GM23338 (cell line): Measurements from ENCODE around the gene PALLD. TPM values are rescaled to one million over a fixed set of nuclear protein-coding genes. Genes with fewer than 3 reads are reported as not detected.

Experiments used
- ATAC-seq: fragments of 200-7000 bp; cut with Tn5 transposase; 3 replicates; pipeline ENCODE4 v1.9.1; 2020
- DNase-seq: peaks from one replicate; pipeline ENCODE4 v3.0.0-alpha.2; 2015; ENCODE audit warnings: low spot score
- H2AFZ ChIP-seq: fragments of 200-600 bp; sonication (generic); 2 replicates; pipeline ENCODE4 v1.8.0; 2016; ENCODE audit warnings: antibody characterized with exemption, mild to moderate bottlenecking, moderate library complexity
- H3F3A ChIP-seq: fragments of 200-600 bp; sonication (generic); replicated peaks from 2 replicates; pipeline ENCODE4 v1.8.0; 2017; ENCODE audit warnings: antibody characterized with exemption, mixed run types, low read depth
- H3K27ac ChIP-seq: fragments of 200-600 bp; sonication (generic); 2 replicates; pipeline ENCODE4 v1.6.1; 2016; ENCODE audit warnings: low read depth
- H3K27me3 ChIP-seq: fragments of 200-600 bp; sonication (generic); 2 replicates; pipeline ENCODE4 v1.8.0; 2016; ENCODE audit warnings: mild to moderate bottlenecking, mixed run types, moderate library complexity; ENCODE audit not compliant: insufficient read depth
- H3K36me3 ChIP-seq: fragments of 200-600 bp; sonication (generic); 2 replicates; pipeline ENCODE4 v1.8.0; 2016; ENCODE audit warnings: mild to moderate bottlenecking; ENCODE audit not compliant: insufficient read depth
- H3K4me1 ChIP-seq: fragments of 200-600 bp; sonication (generic); 2 replicates; pipeline ENCODE4 v1.8.0; 2016; ENCODE audit warnings: mild to moderate bottlenecking, moderate library complexity; ENCODE audit not compliant: insufficient read depth
- H3K4me2 ChIP-seq: fragments of 200-600 bp; sonication (generic); 2 replicates; pipeline ENCODE4 v1.7.1; 2017; ENCODE audit warnings: mixed run types
- H3K4me3 ChIP-seq: fragments of 200-600 bp; sonication (generic); 2 replicates; pipeline ENCODE4 v1.6.1; 2016; ENCODE audit warnings: mixed run types
- H3K79me2 ChIP-seq: fragments of 200-600 bp; sonication (generic); replicated peaks from 2 replicates; pipeline ENCODE4 v1.8.0; 2017; ENCODE audit warnings: mild to moderate bottlenecking; ENCODE audit not compliant: insufficient read depth
- H3K9me2 ChIP-seq: fragments of 200-600 bp; sonication (generic); 2 replicates; pipeline ENCODE4 v1.8.0; 2017; ENCODE audit not compliant: insufficient read depth
- H4K20me1 ChIP-seq: fragments of 200-600 bp; sonication (generic); replicated peaks from 2 replicates; pipeline ENCODE4 v1.8.0; 2017; ENCODE audit warnings: mild to moderate bottlenecking; ENCODE audit not compliant: insufficient read depth
- H3K27ac Mint-ChIP-seq: 2 replicates; pipeline ENCODE4 v1.8.0; 2020; ENCODE audit warnings: inconsistent platforms, mild to moderate bottlenecking, moderate library complexity, mixed read lengths
- H3K27me3 Mint-ChIP-seq: 3 replicates; pipeline ENCODE4 v1.8.0; 2022; ENCODE audit warnings: low read depth, mild to moderate bottlenecking, moderate library complexity, mixed read lengths, inconsistent platforms; ENCODE audit not compliant: insufficient read depth, poor library complexity
- H3K36me3 Mint-ChIP-seq: 3 replicates; pipeline ENCODE4 v1.8.0; 2021; ENCODE audit warnings: low read depth, mild to moderate bottlenecking, inconsistent platforms, moderate library complexity, mixed read lengths
- H3K4me1 Mint-ChIP-seq: 3 replicates; pipeline ENCODE4 v1.8.0; 2020; ENCODE audit warnings: mild to moderate bottlenecking, inconsistent platforms, mixed read lengths
- H3K4me3 Mint-ChIP-seq: 3 replicates; pipeline ENCODE4 v1.8.0; 2021; ENCODE audit warnings: moderate library complexity, mild to moderate bottlenecking, inconsistent platforms, mixed read lengths
- H3K9me3 Mint-ChIP-seq: 3 replicates; pipeline ENCODE4 v1.8.0; 2020; ENCODE audit warnings: moderate library complexity, mild to moderate bottlenecking, inconsistent platforms, mixed read lengths
- CREB1 ChIP-seq: fragments of 250-450 bp; sonication (Bioruptor Pico); IDR thresholded peaks from 2 replicates; pipeline ENCODE4 v1.5.0; 2020; ENCODE audit warnings: low read depth, mild to moderate bottlenecking, moderate library complexity
- CTCF ChIP-seq, 2 experiments: fragments of 200-600 bp in 1 of 2; sonication (generic) in 1 of 2; conservative IDR thresholded peaks; 2 replicates each; pipeline versions ENCODE4 v1.5.1 to v1.6.1; 2016 to 2017; ENCODE audit warnings: antibody characterized with exemption in 2 of 2, low read depth in 2 of 2, mild to moderate bottlenecking in 2 of 2, moderate library complexity in 1 of 2
- ZNF331 ChIP-seq: fragments of 250-450 bp; sonication (Bioruptor Pico); IDR thresholded peaks from 2 replicates; pipeline ENCODE4 v1.5.0; 2020; ENCODE audit warnings: low read depth, mild to moderate bottlenecking, moderate library complexity
- ZNF462 ChIP-seq: fragments of 250-450 bp; sonication (Bioruptor Pico); IDR thresholded peaks from 2 replicates; pipeline ENCODE4 v1.5.0; 2020; ENCODE audit warnings: mild to moderate bottlenecking, moderate library complexity
- polyA plus RNA-seq: library from polyadenylated mRNA; unstranded; fragments of >200 nt; fragmentation: Nextera tagmentation; extraction: Ambion mirVana; gene quantifications from 2 replicates; pipeline ENCODE4 v1.2.1, GENCODE V29; 2016
- total RNA-seq: library from RNA; depleted of rRNA; stranded (reverse); fragments of >200 nt; shearing (Covaris generic); gene quantifications from 2 replicates; pipeline ENCODE4 v1.2.3, GENCODE V29; 2014

Gene PALLD
- total and polyA plus RNA-seq, 2 experiments from 2014 or later: 13.1 to 30.2 TPM

GRCh38 chr4:168564023-168564422 is 67.2 kb downstream of the PALLD start:
- H3K4me3 ChIP-seq: no peak overlapping the region
- ATAC-seq (peak; percentile 39; the same call in 2 of the 3 replicates), DNase-seq (no peak)
- no peaks in the 10 kb centered on the region for H3K9me2 ChIP-seq
- H3K27ac ChIP-seq: no peak overlapping the region
- H3K27me3 ChIP-seq: no peaks in the 10 kb centered on the region
- peaks cover 5% of the 10 kb centered on the region for H3K27me3 Mint-ChIP-seq
- no peak overlapping the region for H3K4me2 ChIP-seq
- H4K20me1 ChIP-seq: no peaks in the 10 kb centered on the region
- TF ChIP-seq ZNF462 (CRISPR knock-in tag): 0 out of 2 replicates have a peak, but pooled peaks have one; percentile 61
- no peak for TF ChIP-seq CTCF (conservative IDR thresholded peaks at IDR 0.05; ENCODE audit: low read depth in 2 of 2)
- H3K36me3 ChIP-seq: no peaks in the 10 kb centered on the region
- peaks cover 9% of the 10 kb centered on the region; the same call in 2 of the 3 replicates for H3K4me1 Mint-ChIP-seq
- H3F3A ChIP-seq: no peaks in the 10 kb centered on the region
- H3K27ac Mint-ChIP-seq: no peak overlapping the region
- H3K4me1 ChIP-seq: peaks cover 4% of the 10 kb centered on the region
- no peaks in the 10 kb centered on the region for H3K79me2 ChIP-seq
- no peak overlapping the region for H2AFZ ChIP-seq
- H3K9me3 Mint-ChIP-seq: no peaks in the 10 kb centered on the region
- H3K4me3 Mint-ChIP-seq: no peak overlapping the region
- no peaks in the 10 kb centered on the region for H3K36me3 Mint-ChIP-seq

- no peaks in the 10 kb centered on the region for H3K27me3 ChIP-seq
- no peaks in the 10 kb centered on the region for H3K79me2 ChIP-seq
- no peak overlapping the region for H3K27ac Mint-ChIP-seq
- no peaks in the 10 kb centered on the region for H4K20me1 ChIP-seq
- H3K36me3 Mint-ChIP-seq: no peaks in the 10 kb centered on the region
- DNase-seq (no peak), ATAC-seq (no peak)
- H3K4me2 ChIP-seq: no peak overlapping the region
- no peaks in the 10 kb centered on the region for H3K36me3 ChIP-seq
- H3K9me2 ChIP-seq: no peaks in the 10 kb centered on the region
- peaks cover 5% of the 10 kb centered on the region for H3K27me3 Mint-ChIP-seq
- no peak overlapping the region for H3K4me3 ChIP-seq
- no peaks in the 10 kb centered on the region for H3K9me3 Mint-ChIP-seq
- H2AFZ ChIP-seq: no peak overlapping the region
- peaks cover 6% of the 10 kb centered on the region; the same call in 2 of the 3 replicates for H3K4me1 Mint-ChIP-seq
- H3K27ac ChIP-seq: no peak overlapping the region
- no peaks in the 10 kb centered on the region for H3F3A ChIP-seq
- H3K4me3 Mint-ChIP-seq: no peak overlapping the region
- H3K4me1 ChIP-seq: no peaks in the 10 kb centered on the region
- TF ChIP-seq ZNF331 (CRISPR knock-in tag) (no peak), CREB1 (CRISPR knock-in tag) (no peak), ZNF462 (CRISPR knock-in tag) (no peak)
These were observed 68.3 kb downstream of the PALLD start for GRCh38 chr4:168565130-168565529.
